Measurements from ENCODE around the gene LSM14B. TPM values are rescaled to one million over a fixed set of nuclear protein-coding genes. Genes with fewer than 3 reads are reported as not detected.

LSM14B gene
- total RNA-seq, 1 experiment from 2014 or later = 82.4 TPM

GRCh38 chr20:62150310-62150575 is 28.0 kb downstream of the LSM14B start:
- no peak overlapping the region for H2BK12ac ChIP-seq (ENCODE audit: insufficient read length, low read depth, low read length)
- no peak overlapping the region for H3K27ac ChIP-seq (ENCODE audit: insufficient read length, low read depth, low read length)
- H3K23me2 ChIP-seq (ENCODE audit: insufficient read length, low read depth, low read length, poor library complexity, severe bottlenecking) = no peaks in the 10 kb centered on the region
- no peak overlapping the region for H3T11ph ChIP-seq (ENCODE audit: low read length)
- H3K14ac ChIP-seq (ENCODE audit: insufficient read depth, low read length) = no peak overlapping the region; the same call in 1 of the 2 replicates
- H3K27me3 ChIP-seq (ENCODE audit: insufficient read depth, low read length) = no peaks in the 10 kb centered on the region
- H4K20me1 ChIP-seq (ENCODE audit: control insufficient read depth, insufficient read depth, insufficient read length) = no peaks in the 10 kb centered on the region
- peaks cover 41 to 42% of the 10 kb centered on the region in 2 experiments for H3K4me1 Mint-ChIP-seq
- no peak overlapping the region for H4K5ac ChIP-seq (ENCODE audit: insufficient read length, low read depth, low read length)
- peaks cover 6% of the 10 kb centered on the region in 2 experiments; a peak in 2 of 5 replicates for H3K9me3 Mint-ChIP-seq
- peaks cover 63% of the 10 kb centered on the region for H3K79me2 ChIP-seq (ENCODE audit: insufficient read depth, low read length)
- no peak overlapping the region for H3K4me2 ChIP-seq (ENCODE audit: insufficient read depth, insufficient read length, low read length)
- H3K18ac ChIP-seq (ENCODE audit: insufficient read length, low read depth, low read length) = no peak overlapping the region
- H3K56ac ChIP-seq (ENCODE audit: insufficient read length, low read depth, low read length) = no peak overlapping the region
- no peak overlapping the region for H2BK5ac ChIP-seq (ENCODE audit: insufficient read length, low read length)
- no peak overlapping the region for H4K91ac ChIP-seq (ENCODE audit: insufficient read length, low read depth, low read length)
- no peak overlapping the region for H2BK120ac ChIP-seq (ENCODE audit: low read depth, low read length, poor library complexity, severe bottlenecking)
- H3K4me3 Mint-ChIP-seq = no peak overlapping the region
- no peak for DNase-seq
- H3K36me3 Mint-ChIP-seq (ENCODE audit: insufficient read depth in 1 of 3, low read depth in 3 of 3) = peaks cover 36 to 47% (median 36%) of the 10 kb centered on the region in 3 experiments
- no peak overlapping the region for H3K23ac ChIP-seq (ENCODE audit: insufficient read length, low read depth, low read length)
- peaks cover 9% of the 10 kb centered on the region; the same call in 1 of the 2 replicates for H3K4me1 ChIP-seq (ENCODE audit: insufficient read depth, low read length)
- H2AK5ac ChIP-seq (ENCODE audit: insufficient read length, low read length) = no peak overlapping the region
- no peak overlapping the region for H2BK15ac ChIP-seq (ENCODE audit: low read depth, low read length)
- no peak overlapping the region for H3K9ac ChIP-seq (ENCODE audit: extremely low read depth, insufficient read length, low read length)
- H3K27me3 Mint-ChIP-seq (ENCODE audit: low read depth) = no peaks in the 10 kb centered on the region
- H3K79me1 ChIP-seq (ENCODE audit: insufficient read depth, low read depth, low read length, poor library complexity, severe bottlenecking) = peaks cover 17% of the 10 kb centered on the region
- WGBS (ENCODE audit: extremely low coverage, insufficient read length, low lambda C conversion rate) = no CpG with 5 or more reads among the region's 11 CpGs
- no peaks in the 10 kb centered on the region for H3K9me3 ChIP-seq (ENCODE audit: control insufficient read depth, low read depth, low read length)
- H3K27ac Mint-ChIP-seq = peak overlapping the region; percentile 7 to 93 (median 15); a peak in 3 of 7 replicates
- no peak overlapping the region for H3K4ac ChIP-seq (ENCODE audit: low read depth, low read length)
- no peak overlapping the region for H4K8ac ChIP-seq (replicated peaks; ENCODE audit: insufficient read length, low read depth, low read length)
- no peak overlapping the region for H2AFZ ChIP-seq (ENCODE audit: low read length)
- TF ChIP-seq CTCF (conservative IDR thresholded peaks at IDR 0.05) = no peak
- H2BK20ac ChIP-seq (ENCODE audit: low read depth, low read length, poor library complexity, severe bottlenecking) = no peak overlapping the region

Data from H9 (cell line).